Measurements from ENCODE around the gene GPR15LG. TPM values are rescaled to one million over a fixed set of nuclear protein-coding genes. Genes with fewer than 3 reads are reported as not detected.
"Not testable (repeated sequence)": the region's sequence is repeated elsewhere in the genome, so short reads cannot be mapped to it uniquely, and the experiment has no call there.

Gene GPR15LG
- total and polyA plus RNA-seq, 10 of the 15 experiments (the other 5 are each of a cell fraction or from before 2014, with no cell fraction given), result 1.1 to 12.2 (median 1.4) TPM

DNA sequence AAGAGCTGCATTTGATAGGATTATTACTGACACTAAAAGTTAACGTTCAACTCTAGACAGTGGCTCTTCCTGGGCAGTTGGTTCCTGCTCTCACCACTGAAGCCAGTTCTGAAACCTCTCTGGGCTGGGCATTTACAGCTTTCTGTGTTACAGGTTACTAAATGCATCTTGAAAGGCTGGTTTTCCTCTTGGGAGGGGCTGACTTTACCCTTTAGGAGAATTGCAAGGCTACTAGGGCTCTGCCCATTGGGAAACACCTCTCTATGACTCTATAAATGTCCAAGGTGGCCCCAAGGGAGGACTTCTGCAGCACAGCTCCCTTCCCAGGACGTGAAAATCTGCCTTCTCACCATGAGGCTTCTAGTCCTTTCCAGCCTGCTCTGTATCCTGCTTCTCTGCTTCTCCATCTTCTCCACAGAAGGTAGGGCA is at the start of gene GPR15LG (continued):
- TF ChIP-seq, protein P1, sequence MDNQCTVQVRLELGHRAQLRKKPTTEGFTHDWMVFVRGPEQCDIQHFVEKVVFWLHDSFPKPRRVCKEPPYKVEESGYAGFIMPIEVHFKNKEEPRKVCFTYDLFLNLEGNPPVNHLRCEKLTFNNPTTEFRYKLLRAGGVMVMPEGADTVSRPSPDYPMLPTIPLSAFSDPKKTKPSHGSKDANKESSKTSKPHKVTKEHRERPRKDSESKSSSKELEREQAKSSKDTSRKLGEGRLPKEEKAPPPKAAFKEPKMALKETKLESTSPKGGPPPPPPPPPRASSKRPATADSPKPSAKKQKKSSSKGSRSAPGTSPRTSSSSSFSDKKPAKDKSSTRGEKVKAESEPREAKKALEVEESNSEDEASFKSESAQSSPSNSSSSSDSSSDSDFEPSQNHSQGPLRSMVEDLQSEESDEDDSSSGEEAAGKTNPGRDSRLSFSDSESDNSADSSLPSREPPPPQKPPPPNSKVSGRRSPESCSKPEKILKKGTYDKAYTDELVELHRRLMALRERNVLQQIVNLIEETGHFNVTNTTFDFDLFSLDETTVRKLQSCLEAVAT (IDR thresholded peaks at IDR 0.05), result no peak
- no peak for TF ChIP-seq GABPA (IDR thresholded peaks at IDR 0.05; ENCODE audit: low read depth)

- FAIRE-seq; in situ Hi-C loops (cut with MboI): not testable (repeated sequence)
- WGBS (ENCODE audit: insufficient coverage, insufficient replicate concordance, low lambda C conversion rate, missing lambda C conversion rate), result 36% methylated on average over 10 of the region's 10 CpGs
Measured at GRCh38 chr10:84125910-84126784, 47.5 kb upstream of the GPR15LG start.

More at GRCh38 chr10:84125910-84126784, 47.5 kb upstream of the GPR15LG start:
- DNase-seq (ENCODE audit: low read depth, low spot score); BruUV-seq (replicated peaks); H4K20me1 ChIP-seq (ENCODE audit: control insufficient read depth, insufficient read depth); H3K27ac ChIP-seq (ENCODE audit: control insufficient read depth, insufficient read depth); H3K4me1 ChIP-seq (ENCODE audit: control insufficient read depth, insufficient read depth, low read length); H3K9ac ChIP-seq (ENCODE audit: control insufficient read depth, insufficient read depth, low read length); POLR2A ChIA-PET; ATAC-seq; H3K4me2 ChIP-seq (ENCODE audit: control insufficient read depth, insufficient read depth); H3K36me3 ChIP-seq (ENCODE audit: control insufficient read depth in 2 of 2, insufficient read depth in 2 of 2, low read length in 1 of 2); H3K9me3 ChIP-seq (replicated peaks; ENCODE audit: control insufficient read depth, insufficient read depth, low read length); H3K79me2 ChIP-seq (ENCODE audit: control insufficient read depth, insufficient read depth, low read length); H3K27me3 ChIP-seq (replicated peaks in 1 of 2; ENCODE audit: control insufficient read depth in 2 of 2, insufficient read depth in 2 of 2, low read length in 1 of 2); H3K4me3 ChIP-seq; intact Hi-C loops (cut with micrococcal nuclease; ENCODE audit: unreplicated experiment); H2AFZ ChIP-seq (ENCODE audit: control insufficient read depth, low read depth, low read length): not testable (repeated sequence)
- peak in 1 of 3 experiments; percentile 19; a peak in 1 of 6 replicates for TF ChIP-seq CTCF (IDR thresholded peaks at IDR 0.05 in 2 of 3, conservative IDR thresholded peaks at IDR 0.05 in 1 of 3; ENCODE audit: control insufficient read depth in 2 of 3, extremely low read depth in 1 of 3, insufficient read depth in 1 of 3, low read depth in 3 of 3, low read length in 3 of 3)
- TF ChIP-seq RAD21 (IDR thresholded peaks at IDR 0.05; ENCODE audit: insufficient read depth, low read depth, low read length), result peak; percentile 24; the same call in 1 of the 2 replicates
- ChIA-PET SMC1A (ENCODE audit: uncharacterized antibody, unreplicated experiment) (interaction anchor here (0.7 to 0.8 kb wide), 2 partner anchors 91 to 1070 kb away, joined by 3 read pairs; no protein-coding TSS in a partner anchor), CTCF (interaction anchor here (1.3 to 1.4 kb wide), 3 partner anchors 79 to 89 kb away, joined by 3 to 5 read pairs (median 4); no protein-coding TSS in a partner anchor), RAD21 (ENCODE audit: unreplicated experiment) (interaction anchor here (0.7 kb wide), 1 partner anchor 41 kb away, joined by 3 read pairs; no protein-coding TSS in a partner anchor)

Data from GM12878 (cell line).